ENCODE data around the gene SLC25A36. TPM values are rescaled to one million over a fixed set of nuclear protein-coding genes. Genes with fewer than 3 reads are reported as not detected.
A peak's percentile ranks its signal among the peaks of the same experiment; 100 is the strongest.

Gene SLC25A36
- total and polyA plus RNA-seq, 11 donors: 36.0 to 78.0 (median 56.6) TPM

- ATAC-seq: no peak
- intact Hi-C loops (cut with DNase I): no loop called here
- no peaks in the 10 kb centered on the region for H3K9me3 ChIP-seq
Measured at GRCh38 chr3:141009496-141009895, 67.9 kb downstream of the SLC25A36 start.

GRCh38 chr3:141011232-141011996, 69.8 kb downstream of the SLC25A36 start:
- ATAC-seq (peak; percentile 62 to 84 (median 76)), DNase-seq (peak; percentile 76 to 89 (median 82))
- TF ChIP-seq POLR2A (IDR thresholded peaks at IDR 0.05) (no peak), CTCF (IDR thresholded peaks at IDR 0.05) (peak; percentile 57 to 87 (median 80))
- Histone ChIP-seq H3K27me3 (no peaks in the 10 kb centered on the region), H3K27ac (no peak overlapping the region), H3K9me3 (no peaks in the 10 kb centered on the region), H3K36me3 (no peaks in the 10 kb centered on the region), H3K4me3 (no peak overlapping the region), H3K4me1 (peaks cover 0 to 6% (median 1%) of the 10 kb centered on the region in 12 donors)
- intact Hi-C loops (cut with DNase I): loop anchor here in 9 of 10 donors (1.0 to 5.0 kb wide), 6 partner anchors 91 to 181 kb away; no protein-coding TSS in a partner anchor
- WGBS, 4 donors: 18 to 24% (median 20%) methylated on average over 9 to 13 of the region's 13 CpGs

More at GRCh38 chr3:141009496-141009895, 67.9 kb downstream of the SLC25A36 start:
- Histone ChIP-seq H3K36me3 (no peaks in the 10 kb centered on the region), H3K27me3 (no peaks in the 10 kb centered on the region), H3K4me1 (peaks cover 0 to 6% (median 1%) of the 10 kb centered on the region in 12 donors), H3K4me3 (no peak overlapping the region), H3K27ac (no peak overlapping the region)
- no peak for DNase-seq
- TF ChIP-seq POLR2A (IDR thresholded peaks at IDR 0.05) (no peak), CTCF (IDR thresholded peaks at IDR 0.05) (no peak)
- 64 to 83% (median 78%) methylated on average over 3 of the region's 3 CpGs for WGBS, 4 donors

- Histone ChIP-seq H3K4me3 (no peak overlapping the region), H3K36me3 (no peaks in the 10 kb centered on the region), H3K27ac (no peak overlapping the region), H3K27me3 (no peaks in the 10 kb centered on the region), H3K9me3 (no peaks in the 10 kb centered on the region), H3K4me1 (peaks cover 0 to 6% (median 1%) of the 10 kb centered on the region in 12 donors)
- WGBS, 4 donors: 60 to 75% (median 63%) methylated on average over 4 of the region's 4 CpGs
- DNase-seq (no peak), ATAC-seq (no peak)
- TF ChIP-seq POLR2A (IDR thresholded peaks at IDR 0.05) (no peak), CTCF (IDR thresholded peaks at IDR 0.05) (no peak)
- intact Hi-C loops (cut with DNase I): loop anchor here (1.0 to 5.0 kb wide), 6 partner anchors 90 to 180 kb away; no protein-coding TSS in a partner anchor
Measured at GRCh38 chr3:141011997-141012262, 70.3 kb downstream of the SLC25A36 start.

- no peak overlapping the region for H3K4me3 ChIP-seq
- H3K4me1 ChIP-seq: peaks cover 0 to 6% (median 1%) of the 10 kb centered on the region in 12 donors
- H3K36me3 ChIP-seq: no peaks in the 10 kb centered on the region
- intact Hi-C loops (cut with DNase I): loop anchor here in 6 of 10 donors (2.0 to 5.0 kb wide), 4 partner anchors 90 to 180 kb away; no protein-coding TSS in a partner anchor
- peak overlapping the region in 2 of 12 donors; percentile 49 to 52 for H3K27ac ChIP-seq
- no peaks in the 10 kb centered on the region for H3K27me3 ChIP-seq
- no peak for TF ChIP-seq POLR2A (IDR thresholded peaks at IDR 0.05)
- TF ChIP-seq CTCF (IDR thresholded peaks at IDR 0.05): no peak
- DNase-seq: no peak
- no peaks in the 10 kb centered on the region for H3K9me3 ChIP-seq
- no peak for ATAC-seq
- 90 to 97% (median 94%) methylated on average over 2 of the region's 2 CpGs for WGBS, 4 donors
Measured at GRCh38 chr3:141012571-141012970, 70.9 kb downstream of the SLC25A36 start.
